GM21576 (cell line): ENCODE measurements around the gene DNAJB1.

Source experiments
- ATAC-seq: cut with Tn5 transposase; IDR thresholded peaks from one replicate; pipeline ENCODE4 v1.9.1; 2021; ENCODE audit warnings: mild to moderate bottlenecking, moderate library complexity; ENCODE audit not compliant: unreplicated experiment

DNAJB1 gene

DNA sequence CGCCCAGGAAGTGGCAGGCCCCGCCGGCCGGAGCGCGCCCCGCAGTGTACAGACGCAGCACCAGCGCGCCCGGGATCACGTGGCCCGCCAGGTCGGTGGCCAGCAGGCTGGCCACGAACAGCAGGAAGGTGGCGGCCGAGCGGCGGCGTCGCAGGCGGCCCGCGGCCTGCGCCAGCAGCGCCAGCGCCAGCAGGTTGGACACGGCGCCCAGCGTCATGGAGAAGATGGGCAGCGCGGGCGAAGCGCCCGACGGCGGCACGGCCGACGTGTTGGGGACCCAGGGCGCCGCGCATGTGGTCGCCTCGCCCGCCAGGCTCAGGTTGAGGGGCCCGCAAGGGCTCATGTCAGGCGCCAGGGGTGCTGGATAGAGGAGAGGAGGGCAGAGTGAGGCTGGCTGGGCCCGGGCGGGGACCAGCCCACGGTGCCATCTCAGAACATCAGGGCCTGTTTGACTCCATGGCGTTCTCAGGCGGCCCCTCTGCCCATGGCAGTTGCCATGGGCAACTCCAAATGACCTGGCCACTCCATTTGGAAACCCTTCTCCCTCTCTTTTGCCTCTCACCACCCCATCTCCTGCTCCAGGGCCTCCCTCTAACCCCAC is 44.1 kb downstream of the DNAJB1 start:
- no peak for ATAC-seq

DNA sequence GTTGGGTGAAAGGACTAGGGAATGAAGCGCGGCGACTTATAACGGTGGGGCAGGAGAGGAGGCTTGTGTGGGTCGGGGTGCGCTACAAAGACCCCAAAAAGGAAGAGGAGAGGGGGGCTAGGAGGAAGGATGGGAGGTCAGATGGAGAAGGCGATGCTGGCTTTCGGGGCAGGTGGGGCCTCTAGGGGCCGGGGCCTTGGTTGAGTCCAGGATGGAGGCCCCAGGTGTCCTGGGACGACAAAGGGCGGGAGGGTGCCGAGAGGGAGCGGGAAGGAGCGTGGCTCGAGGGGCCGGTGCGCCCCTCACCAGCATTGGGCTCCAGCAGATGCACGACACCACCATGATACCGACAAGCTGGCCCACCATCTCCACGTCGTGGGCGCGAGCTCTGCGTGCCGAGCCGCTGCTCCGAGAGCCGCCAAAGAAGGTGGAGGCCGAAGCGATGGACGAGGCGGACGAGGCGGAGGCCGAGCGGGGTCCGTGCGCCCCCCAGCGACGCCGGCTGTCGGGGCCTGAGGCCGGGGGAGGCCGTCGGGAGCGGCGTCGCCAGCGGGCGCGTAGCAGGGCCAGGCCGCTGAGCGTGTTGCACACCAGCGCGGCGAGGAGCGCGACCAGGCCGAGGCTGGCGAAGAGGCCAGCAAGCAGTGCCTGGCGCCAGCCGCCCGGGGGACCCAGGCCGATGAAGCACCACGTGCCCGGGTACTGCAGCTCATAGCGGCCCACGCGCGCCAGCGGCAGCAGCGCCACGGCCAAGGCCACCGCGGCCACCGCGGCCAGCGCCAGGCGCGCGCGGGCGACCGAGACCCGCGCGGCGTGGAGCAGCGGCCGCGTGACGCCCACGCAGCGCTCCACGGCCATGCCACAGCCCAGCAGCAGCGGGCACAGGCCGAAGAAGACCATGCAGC is 44.9 kb downstream of the DNAJB1 start:
- ATAC-seq, result no peak

DNA sequence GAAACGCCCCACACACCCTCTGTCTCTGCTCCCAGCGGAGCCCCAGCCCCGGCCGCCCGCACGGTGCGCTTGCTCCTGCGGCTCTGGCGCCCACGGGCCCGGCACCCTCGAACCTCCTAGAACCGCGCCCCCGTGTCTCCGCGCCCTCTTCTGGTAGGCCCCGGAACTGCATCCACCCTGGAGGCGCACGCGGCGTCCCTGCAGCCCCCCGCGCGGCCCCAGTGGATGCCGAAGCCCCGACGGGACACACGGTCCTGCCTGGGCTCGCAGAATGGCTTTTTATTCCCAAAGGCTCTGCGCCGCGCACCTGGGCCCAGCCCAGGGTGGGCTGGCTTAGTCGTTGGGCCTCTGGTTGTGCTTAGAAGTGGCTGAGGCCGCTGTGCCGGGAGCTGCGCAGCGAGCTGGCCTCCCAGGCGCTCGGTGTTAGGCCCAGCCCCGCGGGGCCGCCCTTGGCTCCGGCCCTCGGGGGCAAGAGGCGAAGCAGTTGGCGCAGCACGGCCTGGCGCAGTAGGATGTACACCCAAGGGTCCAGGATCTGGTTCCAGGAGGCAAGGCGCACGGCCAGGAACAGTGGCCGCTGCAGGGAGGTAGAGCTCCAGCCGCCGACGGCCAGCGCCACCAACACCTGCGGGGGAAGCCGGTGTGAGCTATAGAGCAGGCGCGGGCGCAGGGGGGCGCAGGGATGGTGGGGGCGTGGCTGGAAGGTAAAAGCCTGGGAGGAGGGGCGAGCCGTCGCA is 45.8 kb downstream of the DNAJB1 start:
- ATAC-seq, result no peak

DNA sequence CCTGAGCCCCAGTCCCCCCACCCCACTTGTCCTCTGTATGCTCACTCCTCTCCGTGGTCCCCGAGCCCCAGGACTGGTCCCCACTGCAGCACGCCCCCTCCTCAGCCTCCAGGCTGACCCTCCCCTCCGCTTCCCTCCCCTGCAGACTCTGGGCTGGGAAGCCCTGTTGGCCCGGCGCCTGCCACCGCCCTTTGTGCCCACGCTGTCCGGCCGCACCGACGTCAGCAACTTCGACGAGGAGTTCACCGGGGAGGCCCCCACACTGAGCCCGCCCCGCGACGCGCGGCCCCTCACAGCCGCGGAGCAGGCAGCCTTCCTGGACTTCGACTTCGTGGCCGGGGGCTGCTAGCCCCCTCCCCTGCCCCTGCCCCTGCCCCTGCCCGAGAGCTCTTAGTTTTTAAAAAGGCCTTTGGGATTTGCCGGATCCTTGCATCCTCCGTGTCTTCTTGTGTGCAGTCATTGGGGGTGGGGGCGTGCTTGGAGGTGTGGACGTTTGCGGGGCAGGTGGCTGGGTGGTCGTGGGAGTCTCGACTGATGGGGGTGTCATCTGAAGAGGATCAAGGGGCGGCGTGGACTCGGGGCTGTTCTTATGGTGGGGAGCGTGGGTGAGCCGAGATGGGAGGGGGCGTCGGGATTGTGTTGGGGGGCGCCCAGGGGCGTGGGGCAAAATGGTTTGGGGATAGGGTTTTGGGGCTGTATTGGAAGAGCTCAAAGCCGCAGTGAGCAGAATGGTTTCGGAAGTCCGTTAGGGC is 46.6 kb downstream of the DNAJB1 start:
- ATAC-seq, result no peak

DNA sequence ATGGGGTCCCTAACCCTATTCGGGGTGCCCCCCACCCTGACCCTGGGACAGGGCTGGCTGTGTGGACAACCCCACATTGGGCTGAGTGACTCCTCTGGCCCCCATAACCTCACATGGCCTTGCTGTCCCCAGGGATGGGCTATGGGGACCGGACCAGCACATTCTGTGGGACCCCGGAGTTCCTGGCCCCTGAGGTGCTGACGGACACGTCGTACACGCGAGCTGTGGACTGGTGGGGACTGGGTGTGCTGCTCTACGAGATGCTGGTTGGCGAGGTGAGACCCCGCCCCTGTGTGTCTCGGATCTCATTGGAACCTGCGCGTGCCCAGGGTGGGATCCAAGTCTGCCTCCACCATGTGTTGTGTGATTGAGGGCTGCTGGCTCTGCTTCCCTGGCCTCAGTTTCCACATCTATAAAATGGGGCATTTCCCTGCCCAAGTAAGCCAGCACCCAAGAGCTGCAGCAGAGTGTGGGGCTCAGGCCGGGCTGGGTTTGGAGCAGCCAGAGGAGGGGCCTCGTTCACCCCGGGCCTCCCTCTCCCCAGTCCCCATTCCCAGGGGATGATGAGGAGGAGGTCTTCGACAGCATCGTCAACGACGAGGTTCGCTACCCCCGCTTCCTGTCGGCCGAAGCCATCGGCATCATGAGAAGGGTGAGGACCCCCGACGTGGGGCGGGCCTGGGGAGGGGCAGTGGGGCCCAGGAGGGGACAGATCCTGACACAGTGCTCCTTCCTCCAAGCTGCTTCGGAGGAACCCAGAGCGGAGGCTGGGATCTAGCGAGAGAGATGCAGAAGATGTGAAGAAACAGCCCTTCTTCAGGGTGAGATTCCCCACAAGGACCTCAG is 47.9 kb downstream of the DNAJB1 start:
- ATAC-seq, result no peak

DNA sequence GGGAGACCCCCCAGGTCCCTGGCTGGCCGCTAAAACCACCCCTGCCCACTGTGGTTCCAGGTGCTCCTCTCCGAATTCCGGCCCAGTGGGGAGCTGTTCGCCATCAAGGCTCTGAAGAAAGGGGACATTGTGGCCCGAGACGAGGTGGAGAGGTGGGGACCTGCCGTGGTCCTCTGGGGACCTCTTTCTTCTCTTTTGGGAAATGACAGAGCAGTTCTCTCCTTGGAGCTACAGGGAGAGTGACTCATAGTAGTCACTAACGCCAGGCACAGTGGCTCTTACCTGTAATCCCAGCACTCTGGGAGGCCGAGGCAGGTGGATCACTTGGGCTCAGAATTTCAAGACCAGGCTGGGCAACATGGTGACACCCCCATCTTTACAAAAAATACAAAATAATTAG is 50.4 kb downstream of the DNAJB1 start:
- ATAC-seq, result no peak

DNA sequence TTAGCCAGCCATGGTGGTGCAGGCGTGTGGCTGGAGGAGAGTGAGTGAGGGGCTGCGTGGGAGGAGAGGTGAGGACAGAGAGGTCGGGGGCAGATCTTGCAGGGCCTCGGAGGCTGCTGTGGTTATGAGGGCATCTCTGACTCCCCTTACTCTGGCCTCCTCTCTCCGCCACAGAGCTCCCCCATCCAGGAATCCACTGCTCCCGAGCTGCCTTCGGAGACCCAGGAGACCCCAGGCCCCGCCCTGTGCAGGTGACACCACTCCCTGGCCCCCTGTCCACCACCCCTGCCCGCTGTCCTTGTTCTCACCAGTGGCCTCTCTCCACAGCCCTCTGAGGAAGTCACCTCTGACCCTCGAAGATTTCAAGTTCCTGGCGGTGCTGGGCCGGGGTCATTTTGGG is 50.8 kb downstream of the DNAJB1 start:
- no peak for ATAC-seq
